HepG2 (cell line): ENCODE results near the gene COX6B1. TPM values are rescaled to one million over a fixed set of nuclear protein-coding genes. Genes with fewer than 3 reads are reported as not detected.

Experiments used
- AKNA ChIP-seq: sonication (generic); formaldehyde crosslinking; IDR thresholded peaks from 2 replicates; pipeline ENCODE4 v1.4.0; 2020; ENCODE audit warnings: missing genetic modification reagents, borderline replicate concordance
- BRD4 ChIP-seq: sonication (generic); formaldehyde crosslinking; IDR thresholded peaks from 2 replicates; pipeline ENCODE4 v1.4.0; 2020; ENCODE audit warnings: missing genetic modification reagents
- CREM ChIP-seq, 2 experiments: sonication (generic) in 1 of 2; formaldehyde crosslinking in 1 of 2; IDR thresholded peaks; 2 replicates each; pipeline versions ENCODE4 v1.4.0 to v1.6.1; 2016 to 2020; ENCODE audit warnings: antibody characterized with exemption in 1 of 2, mild to moderate bottlenecking in 1 of 2, missing genetic modification reagents in 1 of 2
- KLF11 ChIP-seq: IDR thresholded peaks from 2 replicates; pipeline ENCODE4 v1.6.1; 2016; ENCODE audit warnings: missing compliant biosample characterization
- KMT2A ChIP-seq: sonication (generic); formaldehyde crosslinking; IDR thresholded peaks from 2 replicates; pipeline ENCODE4 v1.4.0; 2020; ENCODE audit warnings: missing genetic modification reagents
- SP2 ChIP-seq: sonication (generic); formaldehyde crosslinking; IDR thresholded peaks from 2 replicates; pipeline ENCODE4 v1.5.1; 2020; ENCODE audit warnings: mild to moderate bottlenecking, missing genetic modification reagents
- SPEN ChIP-seq: sonication (generic); formaldehyde crosslinking; IDR thresholded peaks from 2 replicates; pipeline ENCODE4 v1.5.1; 2020; ENCODE audit warnings: low read depth, mild to moderate bottlenecking, missing genetic modification reagents
- ZC3H4 ChIP-seq: sonication (generic); formaldehyde crosslinking; IDR thresholded peaks from 2 replicates; pipeline ENCODE4 v1.4.0; 2020; ENCODE audit warnings: missing genetic modification reagents, borderline replicate concordance
- ZNF670 ChIP-seq: sonication (generic); formaldehyde crosslinking; IDR thresholded peaks from 2 replicates; pipeline ENCODE4 v1.8.0; 2022; ENCODE audit warnings: mild to moderate bottlenecking, missing genetic modification reagents, borderline replicate concordance
- ZNF704 ChIP-seq: sonication (generic); formaldehyde crosslinking; IDR thresholded peaks from 2 replicates; pipeline ENCODE4 v1.8.1; 2023; ENCODE audit warnings: mild to moderate bottlenecking, inconsistent platforms, moderate library complexity, missing genetic modification reagents, borderline replicate concordance
- ZNF737 ChIP-seq: sonication (generic); formaldehyde crosslinking; IDR thresholded peaks from 2 replicates; pipeline ENCODE4 v1.5.0; 2020; ENCODE audit warnings: missing genetic modification reagents, mild to moderate bottlenecking, borderline replicate concordance
- ZNF749 ChIP-seq: sonication (generic); formaldehyde crosslinking; IDR thresholded peaks from 2 replicates; pipeline ENCODE4 v1.8.0; 2022; ENCODE audit warnings: mild to moderate bottlenecking, missing genetic modification reagents, moderate library complexity, borderline replicate concordance
- ZNF781 ChIP-seq: sonication (generic); formaldehyde crosslinking; IDR thresholded peaks from 2 replicates; pipeline ENCODE4 v1.5.1; 2020; ENCODE audit warnings: borderline replicate concordance, mild to moderate bottlenecking, missing genetic modification reagents; ENCODE audit errors: not compliant biosample characterization
- polyA plus RNA-seq, 8 experiments: library from polyadenylated mRNA; depleted of rRNA in 3 of 8; stranded (reverse) in 7 of 8; unstranded in 1 of 8; fragments of >200 nt; fragmentation: Illumina TruSeq in 4 of 8; extraction: Trizol in 4 of 8; gene quantifications; 2 replicates each; pipeline versions ENCODE4 v1.2.1 to v1.2.3, GENCODE V29; 2011 to 2016; ENCODE audit warnings: low read depth in 4 of 8, missing spikeins in 1 of 8, mixed read lengths in 1 of 8; ENCODE audit not compliant: insufficient read depth in 1 of 8
- total RNA-seq, 5 experiments: library from RNA; depleted of rRNA; stranded (reverse); fragments of >200 nt; fragmentation: Illumina TruSeq; extraction: Trizol; gene quantifications; 2 replicates each; pipeline ENCODE4 v1.2.3, GENCODE V29; 2016; ENCODE audit warnings: low read depth in 1 of 5
- TF ChIP-seq, protein P1 (sequence below): sonication (generic); formaldehyde crosslinking; IDR thresholded peaks from 2 replicates; pipeline ENCODE4 v1.5.1; 2020; ENCODE audit warnings: missing genetic modification reagents, mild to moderate bottlenecking, borderline replicate concordance
- TF ChIP-seq, protein P2 (sequence below): IDR thresholded peaks from 2 replicates; pipeline ENCODE4 v1.6.1; 2016; ENCODE audit warnings: mild to moderate bottlenecking, missing biosample characterization, missing genetic modification reagents
- TF ChIP-seq, protein P3 (sequence below): sonication (generic); formaldehyde crosslinking; IDR thresholded peaks from 2 replicates; pipeline ENCODE4 v1.4.0; 2020; ENCODE audit warnings: missing genetic modification reagents, borderline replicate concordance

Gene COX6B1
- total and polyA plus RNA-seq, 2 of the 13 experiments (the other 11 are each of a cell fraction or from before 2014, with no cell fraction given) = 481 to 487 TPM

- TF ChIP-seq, protein P1, sequence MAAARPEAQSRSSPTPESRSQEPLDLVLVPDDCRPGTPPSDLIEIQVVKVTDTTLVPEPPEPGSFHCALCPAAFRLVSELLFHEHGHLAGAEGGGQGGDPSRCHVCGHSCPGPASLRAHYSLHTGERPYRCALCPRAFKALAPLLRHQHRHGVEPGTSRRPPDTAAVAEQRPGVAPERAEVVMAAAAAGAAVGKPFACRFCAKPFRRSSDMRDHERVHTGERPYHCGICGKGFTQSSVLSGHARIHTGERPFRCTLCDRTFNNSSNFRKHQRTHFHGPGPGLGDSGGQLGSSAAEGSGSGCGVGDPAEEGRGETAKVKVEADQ (CRISPR knock-in tag) = peak; percentile 76; the same call in 1 of the 2 replicates
- no peak for TF ChIP-seq AKNA
- TF ChIP-seq ZC3H4 (CRISPR knock-in tag) = no peak
- TF ChIP-seq BRD4 = peak; percentile 78; the same call in 1 of the 2 replicates
- peak; percentile 80 for TF ChIP-seq SPEN (CRISPR knock-in tag)
- TF ChIP-seq CREM (IDR thresholded peaks at IDR 0.05) = no peak
- TF ChIP-seq CREM (CRISPR knock-in tag; IDR thresholded peaks at IDR 0.05) = no peak
- TF ChIP-seq KLF11 = peak; percentile 47; the same call in 1 of the 2 replicates
- peak; percentile 51 for TF ChIP-seq ZNF781 (CRISPR knock-in tag)
- TF ChIP-seq SP2 = peak; percentile 37; the same call in 1 of the 2 replicates
- peak; percentile 44; the same call in 1 of the 2 replicates for TF ChIP-seq ZNF670
- no peak for TF ChIP-seq ZNF737 (CRISPR knock-in tag)
- TF ChIP-seq ZNF704 (CRISPR knock-in tag) = peak; percentile 72; the same call in 1 of the 2 replicates
- TF ChIP-seq KMT2A (CRISPR knock-in tag) = peak; percentile 77
- TF ChIP-seq, protein P2, sequence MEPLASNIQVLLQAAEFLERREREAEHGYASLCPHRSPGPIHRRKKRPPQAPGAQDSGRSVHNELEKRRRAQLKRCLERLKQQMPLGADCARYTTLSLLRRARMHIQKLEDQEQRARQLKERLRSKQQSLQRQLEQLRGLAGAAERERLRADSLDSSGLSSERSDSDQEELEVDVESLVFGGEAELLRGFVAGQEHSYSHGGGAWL (CRISPR knock-in tag) = peak; percentile 58
- TF ChIP-seq, protein P3, sequence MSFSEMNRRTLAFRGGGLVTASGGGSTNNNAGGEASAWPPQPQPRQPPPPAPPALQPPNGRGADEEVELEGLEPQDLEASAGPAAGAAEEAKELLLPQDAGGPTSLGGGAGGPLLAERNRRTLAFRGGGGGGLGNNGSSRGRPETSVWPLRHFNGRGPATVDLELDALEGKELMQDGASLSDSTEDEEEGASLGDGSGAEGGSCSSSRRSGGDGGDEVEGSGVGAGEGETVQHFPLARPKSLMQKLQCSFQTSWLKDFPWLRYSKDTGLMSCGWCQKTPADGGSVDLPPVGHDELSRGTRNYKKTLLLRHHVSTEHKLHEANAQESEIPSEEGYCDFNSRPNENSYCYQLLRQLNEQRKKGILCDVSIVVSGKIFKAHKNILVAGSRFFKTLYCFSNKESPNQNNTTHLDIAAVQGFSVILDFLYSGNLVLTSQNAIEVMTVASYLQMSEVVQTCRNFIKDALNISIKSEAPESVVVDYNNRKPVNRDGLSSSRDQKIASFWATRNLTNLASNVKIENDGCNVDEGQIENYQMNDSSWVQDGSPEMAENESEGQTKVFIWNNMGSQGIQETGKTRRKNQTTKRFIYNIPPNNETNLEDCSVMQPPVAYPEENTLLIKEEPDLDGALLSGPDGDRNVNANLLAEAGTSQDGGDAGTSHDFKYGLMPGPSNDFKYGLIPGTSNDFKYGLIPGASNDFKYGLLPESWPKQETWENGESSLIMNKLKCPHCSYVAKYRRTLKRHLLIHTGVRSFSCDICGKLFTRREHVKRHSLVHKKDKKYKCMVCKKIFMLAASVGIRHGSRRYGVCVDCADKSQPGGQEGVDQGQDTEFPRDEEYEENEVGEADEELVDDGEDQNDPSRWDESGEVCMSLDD = 0 out of 2 replicates have a peak, but pooled peaks have one; percentile 3
- peak; percentile 78 for TF ChIP-seq ZNF749 (CRISPR knock-in tag)
Observed at GRCh38 chr19:35643255-35644205, 4.6 kb upstream of the COX6B1 start (continued).
